GM12878 (cell line): ENCODE data around the gene MARS1.

Source experiments
- CREB1 ChIP-seq: IDR thresholded peaks from 2 replicates; pipeline ENCODE4 v1.6.1; 2012; ENCODE audit warnings: low read depth, mild to moderate bottlenecking, inconsistent platforms
- CTCF ChIP-seq, 3 experiments: IDR thresholded peaks in 2 of 3; conservative IDR thresholded peaks in 1 of 3; 2 replicates each; pipeline ENCODE4 v1.5.1; 2011; ENCODE audit warnings: low read depth in 3 of 3, low read length in 3 of 3, mild to moderate bottlenecking in 3 of 3, control low read depth in 2 of 3, moderate library complexity in 2 of 3, inconsistent platforms in 1 of 3, mixed read lengths in 1 of 3; ENCODE audit not compliant: control insufficient read depth in 2 of 3, insufficient read depth in 1 of 3; ENCODE audit errors: extremely low read depth in 1 of 3
- EP300 ChIP-seq, 2 experiments: fragments of 150-350 bp in 1 of 2; IDR thresholded peaks; 2 replicates each; pipeline ENCODE4 v1.6.1; 2011 to 2012; ENCODE audit warnings: low read depth in 2 of 2, low read length in 2 of 2, borderline replicate concordance in 1 of 2, improper control_type of control experiment in 1 of 2, inconsistent platforms in 1 of 2; ENCODE audit not compliant: control insufficient read depth in 1 of 2
- REST ChIP-seq: IDR thresholded peaks from 2 replicates; pipeline ENCODE4 v1.6.1; 2012; ENCODE audit warnings: mild to moderate bottlenecking, low read depth, low read length

- TF ChIP-seq CTCF (IDR thresholded peaks at IDR 0.05 in 2 of 3, conservative IDR thresholded peaks at IDR 0.05 in 1 of 3; ENCODE audit: control insufficient read depth in 2 of 3, extremely low read depth in 1 of 3, insufficient read depth in 1 of 3, low read depth in 3 of 3, low read length in 3 of 3) (no peak), EP300 (IDR thresholded peaks at IDR 0.05; ENCODE audit: borderline replicate concordance in 1 of 2, control insufficient read depth in 1 of 2, low read depth in 2 of 2, low read length in 2 of 2) (no peak), REST (no peak), CREB1 (no peak)
Observed at GRCh38 chr12:57521525-57522010, 33.7 kb downstream of the MARS1 start.
